Astrocyte (in vitro differentiated cells and primary cell): ENCODE data around the gene C1QTNF9. TPM values are rescaled to one million over a fixed set of nuclear protein-coding genes. Genes with fewer than 3 reads are reported as not detected.

Experiments used
- DNase-seq: peaks from one replicate; pipeline ENCODE4 v3.0.0-alpha.2; 2010; ENCODE audit warnings: low read depth
- FAIRE-seq: peaks from 2 replicates; lab custom pipeline; 2011; peaks lifted over from hg19 to GRCh38; lab: Jason Lieb, UNC
- H2AFZ ChIP-seq: 2 replicates; pipeline ENCODE4 v1.6.0; 2012; ENCODE audit warnings: low read depth, low read length, inconsistent platforms
- H3K27ac ChIP-seq: 2 replicates; pipeline ENCODE4 v1.5.1; 2011; ENCODE audit warnings: low read depth, low read length, inconsistent platforms
- H3K27me3 ChIP-seq: 2 replicates; pipeline ENCODE4 v1.6.0; 2011; ENCODE audit warnings: low read length, inconsistent platforms; ENCODE audit not compliant: insufficient read depth
- H3K36me3 ChIP-seq: 2 replicates; pipeline ENCODE4 v1.5.1; 2011; ENCODE audit warnings: low read length, inconsistent platforms; ENCODE audit not compliant: insufficient read depth
- H3K4me1 ChIP-seq: 2 replicates; pipeline ENCODE4 v1.5.1; 2011; ENCODE audit warnings: low read length, inconsistent platforms; ENCODE audit not compliant: insufficient read depth
- H3K4me2 ChIP-seq: 2 replicates; pipeline ENCODE4 v1.6.0; 2012; ENCODE audit warnings: low read length, inconsistent platforms
- H3K4me3 ChIP-seq: 2 replicates; pipeline ENCODE4 v1.5.1; 2011; ENCODE audit warnings: low read depth, mild to moderate bottlenecking, low read length, inconsistent platforms; ENCODE audit not compliant: insufficient read depth
- H3K79me2 ChIP-seq: 2 replicates; pipeline ENCODE4 v1.6.0; 2012; ENCODE audit warnings: mild to moderate bottlenecking, low read length, inconsistent platforms; ENCODE audit not compliant: insufficient read depth
- H3K9ac ChIP-seq: 2 replicates; pipeline ENCODE4 v1.6.0; 2012; ENCODE audit warnings: mild to moderate bottlenecking, low read length, inconsistent platforms
- H3K9me3 ChIP-seq: 2 replicates; pipeline ENCODE4 v1.5.1; 2012; ENCODE audit warnings: low read depth, mild to moderate bottlenecking, low read length, inconsistent platforms; ENCODE audit not compliant: insufficient read depth
- H4K20me1 ChIP-seq: 2 replicates; pipeline ENCODE4 v1.6.0; 2012; ENCODE audit warnings: low read length, inconsistent platforms; ENCODE audit not compliant: insufficient read depth
- H3K27ac Mint-ChIP-seq: one replicate; pipeline ENCODE4 v1.8.0; 2021; ENCODE audit warnings: mild to moderate bottlenecking, mixed read lengths; ENCODE audit not compliant: unreplicated experiment
- H3K27me3 Mint-ChIP-seq: one replicate; pipeline ENCODE4 v1.8.0; 2021; ENCODE audit warnings: low read depth, mixed read lengths; ENCODE audit not compliant: unreplicated experiment
- H3K36me3 Mint-ChIP-seq: one replicate; pipeline ENCODE4 v1.8.0; 2021; ENCODE audit warnings: low read depth, mixed read lengths; ENCODE audit not compliant: unreplicated experiment
- H3K4me1 Mint-ChIP-seq: one replicate; pipeline ENCODE4 v1.8.0; 2021; ENCODE audit warnings: low read depth, mixed read lengths; ENCODE audit not compliant: unreplicated experiment
- H3K4me3 Mint-ChIP-seq: one replicate; pipeline ENCODE4 v1.8.0; 2021; ENCODE audit warnings: mild to moderate bottlenecking, moderate library complexity, mixed read lengths; ENCODE audit not compliant: unreplicated experiment
- H3K9me3 Mint-ChIP-seq: one replicate; pipeline ENCODE4 v1.8.0; 2021; ENCODE audit warnings: mild to moderate bottlenecking, mixed read lengths; ENCODE audit not compliant: unreplicated experiment
- EZH2 ChIP-seq: IDR thresholded peaks from 2 replicates; pipeline ENCODE4 v1.6.1; 2012; ENCODE audit warnings: mild to moderate bottlenecking, low read length, inconsistent platforms; ENCODE audit not compliant: insufficient read depth
- total RNA-seq: library from RNA; stranded (reverse); gene quantifications from 2 replicates; pipeline ENCODE4 v1.2.1, GENCODE V29; 2021
- TF ChIP-seq, protein P1 (sequence below): IDR thresholded peaks from 2 replicates; pipeline ENCODE4 v1.5.1; 2011; ENCODE audit warnings: low read depth, mild to moderate bottlenecking, inconsistent platforms, low read length, moderate library complexity; ENCODE audit not compliant: insufficient read depth

The C1QTNF9 gene
- total RNA-seq, 1 donor from 2014 or later = not detected

DNA sequence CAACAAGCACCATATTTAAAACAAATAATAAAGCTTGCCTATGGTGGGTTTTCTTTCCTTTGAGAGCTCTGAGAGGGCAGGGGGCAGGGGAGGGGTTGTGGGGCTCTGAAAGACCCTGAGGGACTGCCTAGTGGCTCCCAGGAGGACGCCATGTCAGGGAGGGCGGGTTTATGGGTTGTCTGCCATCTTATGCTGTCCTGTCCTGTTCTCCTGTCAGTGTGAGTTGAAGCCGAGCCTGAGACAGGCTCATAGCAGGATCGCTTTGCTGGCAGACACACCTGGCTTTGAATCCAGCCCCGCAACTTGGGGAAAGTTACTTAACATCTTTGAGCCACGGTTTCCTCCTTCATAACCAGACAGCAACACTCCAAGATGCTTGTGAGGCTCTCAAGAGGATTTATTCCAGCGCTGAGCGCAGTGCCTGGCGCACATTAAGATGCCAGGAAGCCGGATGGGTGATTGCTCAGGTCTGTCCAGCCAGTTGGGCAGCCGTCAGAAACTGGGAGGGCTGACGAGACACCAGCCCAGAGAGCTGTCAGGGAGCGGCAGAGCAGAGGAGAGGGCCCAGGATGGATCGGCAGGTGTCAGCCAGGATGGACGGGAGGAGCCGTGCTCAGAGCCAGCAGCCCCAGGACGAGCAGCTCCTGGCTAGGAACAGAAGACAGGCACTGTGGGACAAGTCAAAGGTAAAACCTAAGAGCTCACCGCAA, 36.8 kb upstream of the C1QTNF9 start:
- FAIRE-seq = no peak
- peak overlapping the region; percentile 84 for H2AFZ ChIP-seq
- peak overlapping the region; percentile 55 for H3K4me3 ChIP-seq
- H3K27me3 ChIP-seq = no peaks in the 10 kb centered on the region
- no peak for DNase-seq
- no peak for TF ChIP-seq EZH2
- TF ChIP-seq, protein P1, sequence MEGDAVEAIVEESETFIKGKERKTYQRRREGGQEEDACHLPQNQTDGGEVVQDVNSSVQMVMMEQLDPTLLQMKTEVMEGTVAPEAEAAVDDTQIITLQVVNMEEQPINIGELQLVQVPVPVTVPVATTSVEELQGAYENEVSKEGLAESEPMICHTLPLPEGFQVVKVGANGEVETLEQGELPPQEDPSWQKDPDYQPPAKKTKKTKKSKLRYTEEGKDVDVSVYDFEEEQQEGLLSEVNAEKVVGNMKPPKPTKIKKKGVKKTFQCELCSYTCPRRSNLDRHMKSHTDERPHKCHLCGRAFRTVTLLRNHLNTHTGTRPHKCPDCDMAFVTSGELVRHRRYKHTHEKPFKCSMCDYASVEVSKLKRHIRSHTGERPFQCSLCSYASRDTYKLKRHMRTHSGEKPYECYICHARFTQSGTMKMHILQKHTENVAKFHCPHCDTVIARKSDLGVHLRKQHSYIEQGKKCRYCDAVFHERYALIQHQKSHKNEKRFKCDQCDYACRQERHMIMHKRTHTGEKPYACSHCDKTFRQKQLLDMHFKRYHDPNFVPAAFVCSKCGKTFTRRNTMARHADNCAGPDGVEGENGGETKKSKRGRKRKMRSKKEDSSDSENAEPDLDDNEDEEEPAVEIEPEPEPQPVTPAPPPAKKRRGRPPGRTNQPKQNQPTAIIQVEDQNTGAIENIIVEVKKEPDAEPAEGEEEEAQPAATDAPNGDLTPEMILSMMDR = no peak
- Mint-ChIP-seq H3K9me3 (no peaks in the 10 kb centered on the region), H3K4me1 (peaks cover 25% of the 10 kb centered on the region), H3K4me3 (no peak overlapping the region), H3K36me3 (peaks cover 1% of the 10 kb centered on the region), H3K27ac (peak overlapping the region; percentile 77), H3K27me3 (no peaks in the 10 kb centered on the region)
- peak overlapping the region; percentile 75 for H3K9ac ChIP-seq
- no peaks in the 10 kb centered on the region for H4K20me1 ChIP-seq
- peak overlapping the region; percentile 85 for H3K4me2 ChIP-seq
- H3K79me2 ChIP-seq = no peaks in the 10 kb centered on the region
- H3K27ac ChIP-seq = no peak overlapping the region
- peaks cover 25% of the 10 kb centered on the region for H3K4me1 ChIP-seq
- H3K36me3 ChIP-seq = no peaks in the 10 kb centered on the region
- H3K9me3 ChIP-seq = no peaks in the 10 kb centered on the region

DNA sequence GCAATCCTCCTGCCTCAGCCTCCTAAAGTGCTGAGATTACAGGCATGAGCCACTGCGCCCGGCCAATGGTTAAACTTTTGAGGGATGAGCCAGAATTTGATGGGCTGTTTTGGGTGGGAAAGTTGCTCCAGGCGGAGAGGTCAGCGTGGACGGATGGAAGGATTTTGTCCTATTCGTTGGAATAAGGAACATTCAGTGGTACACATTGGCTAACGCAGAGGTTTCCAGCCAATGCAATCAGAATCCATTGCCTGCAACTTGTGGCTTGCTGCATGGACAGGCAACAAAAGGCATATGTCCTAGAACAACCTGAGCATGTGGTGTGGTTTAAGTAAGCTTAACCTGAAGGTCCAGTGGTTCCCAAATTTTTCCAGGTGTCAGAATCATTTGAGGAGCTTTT, 35.5 kb upstream of the C1QTNF9 start:
- Mint-ChIP-seq H3K27ac (peak overlapping the region; percentile 26), H3K27me3 (no peaks in the 10 kb centered on the region), H3K4me3 (no peak overlapping the region), H3K4me1 (peaks cover 28% of the 10 kb centered on the region), H3K36me3 (peaks cover 4% of the 10 kb centered on the region), H3K9me3 (no peaks in the 10 kb centered on the region)
- Histone ChIP-seq H3K4me3 (no peak overlapping the region), H3K9me3 (no peaks in the 10 kb centered on the region), H3K36me3 (no peaks in the 10 kb centered on the region), H3K79me2 (no peaks in the 10 kb centered on the region), H2AFZ (no peak overlapping the region), H3K4me2 (no peak overlapping the region), H3K4me1 (peaks cover 25% of the 10 kb centered on the region), H3K27me3 (no peaks in the 10 kb centered on the region), H4K20me1 (no peaks in the 10 kb centered on the region), H3K27ac (no peak overlapping the region), H3K9ac (no peak overlapping the region)
- no peak for FAIRE-seq
- TF ChIP-seq EZH2 = no peak
- TF ChIP-seq, protein P1 = no peak
- no peak for DNase-seq

DNA sequence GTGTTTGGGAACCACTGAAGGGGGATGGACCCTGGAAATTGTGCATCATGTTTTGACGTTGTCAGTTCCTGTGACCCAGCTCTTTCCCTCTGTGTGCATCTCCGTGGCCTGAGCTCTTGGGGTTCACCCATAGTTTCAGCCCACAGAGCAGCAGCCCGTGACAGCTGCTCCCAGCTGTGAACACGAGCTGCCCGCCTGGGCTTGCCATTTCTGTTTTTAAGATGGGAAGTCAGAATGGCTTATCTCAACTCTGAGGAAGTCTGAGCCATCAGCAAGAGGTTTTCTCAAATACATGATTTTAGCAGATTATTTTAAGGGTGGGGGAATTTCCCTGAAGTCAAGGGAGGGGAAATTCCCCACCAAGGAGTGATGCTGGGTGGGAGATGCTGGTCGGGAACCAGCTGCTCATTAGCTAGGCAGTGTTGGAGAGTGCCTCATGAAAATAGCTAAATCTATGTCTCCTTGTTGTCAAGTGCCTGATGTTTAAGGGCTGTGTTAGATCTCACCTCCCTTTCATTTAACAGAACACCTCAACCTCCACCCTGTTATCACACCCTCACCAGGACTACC, 34.8 kb upstream of the C1QTNF9 start:
- H3K36me3 Mint-ChIP-seq = peaks cover 4% of the 10 kb centered on the region
- H3K9ac ChIP-seq = no peak overlapping the region

More for the DNA sequence above, 34.8 kb upstream of the C1QTNF9 start:
- Mint-ChIP-seq H3K27ac (no peak overlapping the region), H3K4me1 (peaks cover 30% of the 10 kb centered on the region), H3K9me3 (no peaks in the 10 kb centered on the region), H3K27me3 (no peaks in the 10 kb centered on the region), H3K4me3 (no peak overlapping the region)
- Histone ChIP-seq H4K20me1 (no peaks in the 10 kb centered on the region), H3K4me2 (no peak overlapping the region), H3K27ac (no peak overlapping the region), H3K27me3 (no peaks in the 10 kb centered on the region), H3K36me3 (no peaks in the 10 kb centered on the region), H3K4me1 (peaks cover 25% of the 10 kb centered on the region), H3K79me2 (no peaks in the 10 kb centered on the region), H3K4me3 (no peak overlapping the region), H2AFZ (no peak overlapping the region), H3K9me3 (no peaks in the 10 kb centered on the region)
- FAIRE-seq = no peak
- no peak for DNase-seq
- no peak for TF ChIP-seq EZH2
- TF ChIP-seq, protein P1 = no peak
